KMS-11 (cell line): ENCODE results near the gene KCTD20.
"Not testable (repeated sequence)": the region's sequence is repeated elsewhere in the genome, so short reads cannot be mapped to it uniquely, and the experiment has no call there.

Experiments used
- H2AFZ ChIP-seq: fragments of 200-600 bp; sonication (generic); 2 replicates; pipeline ENCODE4 v1.6.1; 2016; ENCODE audit warnings: antibody characterized with exemption, mixed run types, low read depth
- H3K27ac ChIP-seq: fragments of 200-600 bp; sonication (generic); 2 replicates; pipeline ENCODE4 v1.6.1; 2016; ENCODE audit warnings: mild to moderate bottlenecking, mixed run types
- H3K27me3 ChIP-seq: fragments of 200-600 bp; sonication (generic); 2 replicates; pipeline ENCODE4 v1.6.1; 2017; ENCODE audit warnings: mild to moderate bottlenecking, low read depth, mixed run types, moderate library complexity; ENCODE audit not compliant: insufficient read depth
- H3K36me3 ChIP-seq: fragments of 200-600 bp; sonication (generic); 2 replicates; pipeline ENCODE4 v1.6.1; 2017; ENCODE audit warnings: mild to moderate bottlenecking, mixed run types; ENCODE audit not compliant: insufficient read depth
- H3K4me1 ChIP-seq: fragments of 200-600 bp; sonication (generic); 2 replicates; pipeline ENCODE4 v1.6.1; 2016; ENCODE audit warnings: mild to moderate bottlenecking, low read depth, mixed run types; ENCODE audit not compliant: poor library complexity, severe bottlenecking
- H3K4me2 ChIP-seq: fragments of 200-600 bp; sonication (generic); 2 replicates; pipeline ENCODE4 v1.7.0; 2016; ENCODE audit warnings: mild to moderate bottlenecking, mixed run types
- H3K4me3 ChIP-seq: fragments of 200-600 bp; sonication (generic); IDR thresholded peaks from 2 replicates; pipeline ENCODE4 v1.6.1; 2017; ENCODE audit warnings: low read depth, low read length, mixed read lengths; ENCODE audit not compliant: insufficient read depth
- H3K79me2 ChIP-seq: fragments of 200-600 bp; sonication (generic); 2 replicates; pipeline ENCODE4 v1.6.1; 2016; ENCODE audit warnings: low read depth, mixed run types; ENCODE audit not compliant: insufficient read depth
- H3K9ac ChIP-seq: fragments of 200-600 bp; sonication (generic); 2 replicates; pipeline ENCODE4 v1.6.1; 2016; ENCODE audit warnings: mild to moderate bottlenecking, mixed run types
- H4K20me1 ChIP-seq: fragments of 200-600 bp; sonication (generic); 2 replicates; pipeline ENCODE4 v1.6.1; 2016; ENCODE audit warnings: mild to moderate bottlenecking, mixed run types; ENCODE audit not compliant: insufficient read depth
- TF ChIP-seq, protein P1 (sequence below): fragments of 200-600 bp; sonication (generic); conservative IDR thresholded peaks from 2 replicates; pipeline ENCODE4 v1.6.1; 2017; ENCODE audit warnings: low read depth, mild to moderate bottlenecking, antibody characterized with exemption, low read length, moderate library complexity, mixed read lengths

The KCTD20 gene

DNA sequence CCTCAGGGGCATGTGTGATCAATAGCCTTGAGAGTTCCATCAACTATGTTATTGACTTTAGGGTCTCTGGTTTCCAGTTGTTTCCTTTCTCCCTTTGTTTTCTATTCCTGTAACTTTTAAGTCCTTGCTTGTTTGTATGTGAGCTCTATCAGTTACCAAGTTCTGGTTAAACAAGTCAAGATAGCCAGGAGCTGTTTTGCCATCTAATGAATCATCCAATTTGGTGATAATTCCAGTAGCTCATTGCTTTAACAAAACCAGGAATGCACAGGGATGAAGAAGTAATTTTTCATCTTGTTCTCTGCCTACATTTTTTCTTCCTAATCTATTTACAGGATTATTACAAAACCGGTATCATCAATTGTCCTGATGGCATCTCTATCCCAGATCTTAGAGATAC is 36.5 kb downstream of the KCTD20 start:
- Histone ChIP-seq H2AFZ (no peak overlapping the region), H3K9ac (no peak overlapping the region), H3K4me2 (no peak overlapping the region), H3K27me3 (no peaks in the 10 kb centered on the region), H3K4me3 (no peak overlapping the region), H3K27ac (no peak overlapping the region), H3K36me3 (no peaks in the 10 kb centered on the region; the same call in 1 of the 2 replicates), H4K20me1 (no peaks in the 10 kb centered on the region), H3K79me2 (no peaks in the 10 kb centered on the region), H3K4me1 (no peaks in the 10 kb centered on the region)
- TF ChIP-seq, protein P1, sequence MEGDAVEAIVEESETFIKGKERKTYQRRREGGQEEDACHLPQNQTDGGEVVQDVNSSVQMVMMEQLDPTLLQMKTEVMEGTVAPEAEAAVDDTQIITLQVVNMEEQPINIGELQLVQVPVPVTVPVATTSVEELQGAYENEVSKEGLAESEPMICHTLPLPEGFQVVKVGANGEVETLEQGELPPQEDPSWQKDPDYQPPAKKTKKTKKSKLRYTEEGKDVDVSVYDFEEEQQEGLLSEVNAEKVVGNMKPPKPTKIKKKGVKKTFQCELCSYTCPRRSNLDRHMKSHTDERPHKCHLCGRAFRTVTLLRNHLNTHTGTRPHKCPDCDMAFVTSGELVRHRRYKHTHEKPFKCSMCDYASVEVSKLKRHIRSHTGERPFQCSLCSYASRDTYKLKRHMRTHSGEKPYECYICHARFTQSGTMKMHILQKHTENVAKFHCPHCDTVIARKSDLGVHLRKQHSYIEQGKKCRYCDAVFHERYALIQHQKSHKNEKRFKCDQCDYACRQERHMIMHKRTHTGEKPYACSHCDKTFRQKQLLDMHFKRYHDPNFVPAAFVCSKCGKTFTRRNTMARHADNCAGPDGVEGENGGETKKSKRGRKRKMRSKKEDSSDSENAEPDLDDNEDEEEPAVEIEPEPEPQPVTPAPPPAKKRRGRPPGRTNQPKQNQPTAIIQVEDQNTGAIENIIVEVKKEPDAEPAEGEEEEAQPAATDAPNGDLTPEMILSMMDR: no peak

DNA sequence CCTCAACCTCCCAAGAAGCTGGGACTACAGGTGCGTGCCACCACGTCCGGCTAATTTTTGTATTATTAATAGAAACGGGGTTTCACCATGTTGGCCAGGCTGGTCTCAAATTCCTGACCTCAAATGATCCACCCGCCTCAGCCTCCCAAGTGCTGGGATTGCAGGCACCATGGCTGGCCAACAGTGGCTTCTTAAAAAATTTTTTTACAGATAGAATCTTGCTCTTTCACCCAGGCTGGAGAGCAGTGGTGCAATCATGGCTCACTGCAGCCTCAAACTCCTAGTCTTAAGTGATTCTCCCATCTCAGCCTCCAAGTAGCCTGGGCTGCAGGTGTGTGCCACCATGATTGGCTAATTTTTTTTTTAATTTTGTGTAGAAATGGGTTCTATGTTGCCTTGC is 40.5 kb downstream of the KCTD20 start:
- not testable (repeated sequence) for H3K27me3 ChIP-seq, H3K27ac ChIP-seq, H3K9ac ChIP-seq, H3K36me3 ChIP-seq, H3K79me2 ChIP-seq, H3K4me3 ChIP-seq, H2AFZ ChIP-seq, H3K4me1 ChIP-seq, H3K4me2 ChIP-seq, H4K20me1 ChIP-seq

DNA sequence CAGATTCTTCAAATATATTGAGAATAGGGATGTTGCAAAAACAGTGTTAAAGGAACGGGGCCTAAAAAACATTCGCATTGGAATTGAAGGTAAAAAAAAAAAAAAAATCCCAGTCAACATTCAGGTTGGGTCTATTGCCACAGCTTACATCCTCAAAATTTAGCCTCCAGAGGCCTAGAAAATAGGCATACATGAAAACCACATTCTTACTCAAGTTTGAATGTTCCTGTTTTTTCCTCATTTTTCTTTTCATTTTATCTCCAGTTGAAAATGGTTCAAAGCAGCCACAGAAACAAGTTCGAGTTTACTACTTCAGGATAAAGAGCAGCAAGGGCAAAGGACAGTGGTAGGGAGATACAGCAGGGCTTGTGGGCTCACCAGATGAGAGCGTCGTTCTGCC is 41.9 kb downstream of the KCTD20 start:
- no peaks in the 10 kb centered on the region for H4K20me1 ChIP-seq
- TF ChIP-seq, protein P1: no peak
- H3K27me3 ChIP-seq: no peaks in the 10 kb centered on the region
- no peaks in the 10 kb centered on the region for H3K4me1 ChIP-seq
- no peak overlapping the region for H3K4me2 ChIP-seq
- H3K9ac ChIP-seq: no peak overlapping the region
- H2AFZ ChIP-seq: no peak overlapping the region
- H3K36me3 ChIP-seq: no peaks in the 10 kb centered on the region; the same call in 1 of the 2 replicates
- H3K79me2 ChIP-seq: no peaks in the 10 kb centered on the region
- H3K4me3 ChIP-seq: no peak overlapping the region
- H3K27ac ChIP-seq: no peak overlapping the region

DNA sequence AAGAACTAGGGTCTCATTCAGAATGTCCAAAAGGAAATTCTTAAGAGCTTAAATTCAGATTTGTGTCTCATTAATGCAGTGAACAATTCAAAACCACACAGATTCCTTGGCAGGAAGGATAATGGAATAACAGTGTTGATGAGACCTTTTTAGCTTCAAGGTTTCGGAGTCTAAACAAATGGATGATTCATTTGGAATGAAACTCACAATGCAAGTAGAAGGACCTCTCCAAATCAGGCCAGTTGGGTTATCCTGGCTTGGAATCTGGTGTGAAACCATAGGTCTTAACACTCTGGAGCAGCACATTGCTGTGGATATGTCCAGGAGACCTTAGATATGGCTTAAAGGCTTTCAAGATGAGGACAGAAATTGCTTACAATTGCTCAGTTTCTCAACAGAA is 44.9 kb downstream of the KCTD20 start:
- Histone ChIP-seq H3K4me1 (no peaks in the 10 kb centered on the region), H3K27me3 (no peaks in the 10 kb centered on the region), H2AFZ (no peak overlapping the region), H4K20me1 (no peaks in the 10 kb centered on the region), H3K9ac (no peak overlapping the region), H3K4me3 (no peak overlapping the region), H3K36me3 (no peaks in the 10 kb centered on the region; the same call in 1 of the 2 replicates), H3K79me2 (no peaks in the 10 kb centered on the region), H3K27ac (no peak overlapping the region), H3K4me2 (no peak overlapping the region)
- TF ChIP-seq, protein P1: no peak

DNA sequence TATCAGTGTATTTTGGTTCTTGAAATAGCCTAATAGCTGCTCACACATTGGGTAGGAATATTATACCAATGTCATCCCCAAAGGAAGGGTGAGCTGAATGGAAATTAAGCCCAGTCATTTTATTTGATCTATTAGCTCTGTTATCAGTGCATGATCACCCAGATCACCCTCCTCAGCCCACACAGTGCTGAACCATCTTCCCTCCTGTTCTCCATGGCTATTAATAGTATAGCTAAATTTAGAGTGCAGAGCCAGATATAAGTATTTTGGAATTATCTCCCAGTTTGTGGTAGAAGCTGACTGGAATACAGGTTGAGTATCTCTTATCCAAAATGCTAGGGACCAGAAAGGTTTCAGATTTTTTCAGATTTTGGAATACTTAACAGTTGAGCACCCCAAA is 45.4 kb downstream of the KCTD20 start:
- Histone ChIP-seq H3K79me2 (no peaks in the 10 kb centered on the region), H3K27ac (no peak overlapping the region), H3K4me3 (no peak overlapping the region), H3K27me3 (no peaks in the 10 kb centered on the region), H4K20me1 (no peaks in the 10 kb centered on the region), H3K9ac (no peak overlapping the region), H2AFZ (no peak overlapping the region), H3K4me1 (no peaks in the 10 kb centered on the region), H3K4me2 (no peak overlapping the region), H3K36me3 (no peaks in the 10 kb centered on the region; the same call in 1 of the 2 replicates)
- TF ChIP-seq, protein P1: no peak
